HepG2 (cell line): ENCODE measurements around the gene HSD3B7. TPM values are rescaled to one million over a fixed set of nuclear protein-coding genes. Genes with fewer than 3 reads are reported as not detected.

Source experiments
- ERF ChIP-seq: IDR thresholded peaks from 2 replicates; pipeline ENCODE4 v1.6.1; 2018; ENCODE audit warnings: missing biosample characterization, missing genetic modification reagents
- FIP1L1 ChIP-seq: fragments of 200-400 bp; formaldehyde crosslinking; IDR thresholded peaks from 2 replicates; pipeline ENCODE4 v1.6.1; 2018; ENCODE audit warnings: low read depth, mild to moderate bottlenecking, low read length, moderate library complexity, borderline replicate concordance; ENCODE audit not compliant: insufficient read depth
- IKZF4 ChIP-seq: sonication (generic); formaldehyde crosslinking; IDR thresholded peaks from 2 replicates; pipeline ENCODE4 v1.5.1; 2020; ENCODE audit warnings: borderline replicate concordance, mild to moderate bottlenecking, low read depth, missing genetic modification reagents; ENCODE audit errors: not compliant biosample characterization
- MED1 ChIP-seq: sonication (generic); formaldehyde crosslinking; IDR thresholded peaks from 2 replicates; pipeline ENCODE4 v1.4.0; 2020; ENCODE audit warnings: missing genetic modification reagents
- NCOA2 ChIP-seq: sonication (generic); formaldehyde crosslinking; IDR thresholded peaks from 2 replicates; pipeline ENCODE4 v1.8.0; 2022; ENCODE audit warnings: inconsistent platforms
- NR2F6 ChIP-seq, 2 experiments: IDR thresholded peaks; 2 replicates each; pipeline ENCODE4 v1.6.1; 2016; ENCODE audit warnings: antibody characterized with exemption in 1 of 2, mild to moderate bottlenecking in 1 of 2
- PBX3 ChIP-seq: sonication (generic); formaldehyde crosslinking; IDR thresholded peaks from 2 replicates; pipeline ENCODE4 v1.8.1; 2023; ENCODE audit warnings: missing genetic modification reagents, inconsistent platforms, borderline replicate concordance
- POGZ ChIP-seq: sonication (generic); formaldehyde crosslinking; IDR thresholded peaks from 2 replicates; pipeline ENCODE4 v1.4.0; 2020; ENCODE audit warnings: mild to moderate bottlenecking, missing genetic modification reagents
- SALL1 ChIP-seq: sonication (generic); formaldehyde crosslinking; IDR thresholded peaks from 2 replicates; pipeline ENCODE4 v1.8.0; 2022; ENCODE audit warnings: mild to moderate bottlenecking, missing genetic modification reagents
- SMARCC2 ChIP-seq: fragments of 450-650 bp; IDR thresholded peaks from 2 replicates; pipeline ENCODE4 v1.6.1; 2017; ENCODE audit warnings: antibody characterized with exemption, mild to moderate bottlenecking
- TCF12 ChIP-seq, 2 experiments: fragments of 450-650 bp in 1 of 2; sonication (generic) in 1 of 2; formaldehyde crosslinking in 1 of 2; IDR thresholded peaks; 2 replicates each; pipeline versions ENCODE4 v1.6.1 to v1.8.0; 2017 to 2022; ENCODE audit warnings: antibody characterized with exemption in 1 of 2, mild to moderate bottlenecking in 1 of 2, missing genetic modification reagents in 1 of 2, moderate library complexity in 1 of 2
- TCF7L2 ChIP-seq: IDR thresholded peaks from 2 replicates; pipeline ENCODE4 v1.6.1; 2011; ENCODE audit warnings: mild to moderate bottlenecking, low read depth, low read length, moderate library complexity
- ZFP82 ChIP-seq: sonication (generic); formaldehyde crosslinking; IDR thresholded peaks from 2 replicates; pipeline ENCODE4 v1.5.1; 2020; ENCODE audit warnings: mild to moderate bottlenecking, missing genetic modification reagents, borderline replicate concordance
- ZFP91 ChIP-seq: sonication (generic); formaldehyde crosslinking; IDR thresholded peaks from 2 replicates; pipeline ENCODE4 v1.9.0; 2022; ENCODE audit warnings: missing genetic modification reagents, mild to moderate bottlenecking, borderline replicate concordance
- ZNF12 ChIP-seq: sonication (generic); formaldehyde crosslinking; IDR thresholded peaks from 2 replicates; pipeline ENCODE4 v1.5.0; 2020; ENCODE audit warnings: missing genetic modification reagents
- ZNF121 ChIP-seq: sonication (generic); formaldehyde crosslinking; IDR thresholded peaks from 2 replicates; pipeline ENCODE4 v1.5.0; 2020; ENCODE audit warnings: mild to moderate bottlenecking, missing genetic modification reagents
- ZNF550 ChIP-seq: sonication (generic); formaldehyde crosslinking; IDR thresholded peaks from 2 replicates; pipeline ENCODE4 v1.4.0; 2020; ENCODE audit warnings: mild to moderate bottlenecking, missing genetic modification reagents, borderline replicate concordance
- ZNF614 ChIP-seq: IDR thresholded peaks from 2 replicates; pipeline ENCODE4 v1.6.1; 2018; ENCODE audit warnings: missing biosample characterization, missing genetic modification reagents, inconsistent platforms, borderline replicate concordance
- ZNF737 ChIP-seq: sonication (generic); formaldehyde crosslinking; IDR thresholded peaks from 2 replicates; pipeline ENCODE4 v1.5.0; 2020; ENCODE audit warnings: missing genetic modification reagents, mild to moderate bottlenecking, borderline replicate concordance
- ZNF788 ChIP-seq: sonication (generic); formaldehyde crosslinking; IDR thresholded peaks from 2 replicates; pipeline ENCODE4 v1.5.0; 2020; ENCODE audit warnings: mild to moderate bottlenecking, missing genetic modification reagents, borderline replicate concordance
- ZNF83 ChIP-seq: sonication (generic); formaldehyde crosslinking; IDR thresholded peaks from 2 replicates; pipeline ENCODE4 v1.4.0; 2020; ENCODE audit warnings: missing genetic modification reagents, mild to moderate bottlenecking, borderline replicate concordance
- ZSCAN12 ChIP-seq: sonication (generic); formaldehyde crosslinking; IDR thresholded peaks from 2 replicates; pipeline ENCODE4 v1.9.0; 2021; ENCODE audit warnings: mild to moderate bottlenecking, missing genetic modification reagents
- polyA plus RNA-seq, 8 experiments: library from polyadenylated mRNA; depleted of rRNA in 3 of 8; stranded (reverse) in 7 of 8; unstranded in 1 of 8; fragments of >200 nt; fragmentation: Illumina TruSeq in 4 of 8; extraction: Trizol in 4 of 8; gene quantifications; 2 replicates each; pipeline versions ENCODE4 v1.2.1 to v1.2.3, GENCODE V29; 2011 to 2016; ENCODE audit warnings: low read depth in 4 of 8, missing spikeins in 1 of 8, mixed read lengths in 1 of 8; ENCODE audit not compliant: insufficient read depth in 1 of 8
- total RNA-seq, 5 experiments: library from RNA; depleted of rRNA; stranded (reverse); fragments of >200 nt; fragmentation: Illumina TruSeq; extraction: Trizol; gene quantifications; 2 replicates each; pipeline ENCODE4 v1.2.3, GENCODE V29; 2016; ENCODE audit warnings: low read depth in 1 of 5

HSD3B7 gene
- total and polyA plus RNA-seq, 2 of the 13 experiments (the other 11 are each of a cell fraction or from before 2014, with no cell fraction given), result 32.9 to 69.7 TPM

DNA sequence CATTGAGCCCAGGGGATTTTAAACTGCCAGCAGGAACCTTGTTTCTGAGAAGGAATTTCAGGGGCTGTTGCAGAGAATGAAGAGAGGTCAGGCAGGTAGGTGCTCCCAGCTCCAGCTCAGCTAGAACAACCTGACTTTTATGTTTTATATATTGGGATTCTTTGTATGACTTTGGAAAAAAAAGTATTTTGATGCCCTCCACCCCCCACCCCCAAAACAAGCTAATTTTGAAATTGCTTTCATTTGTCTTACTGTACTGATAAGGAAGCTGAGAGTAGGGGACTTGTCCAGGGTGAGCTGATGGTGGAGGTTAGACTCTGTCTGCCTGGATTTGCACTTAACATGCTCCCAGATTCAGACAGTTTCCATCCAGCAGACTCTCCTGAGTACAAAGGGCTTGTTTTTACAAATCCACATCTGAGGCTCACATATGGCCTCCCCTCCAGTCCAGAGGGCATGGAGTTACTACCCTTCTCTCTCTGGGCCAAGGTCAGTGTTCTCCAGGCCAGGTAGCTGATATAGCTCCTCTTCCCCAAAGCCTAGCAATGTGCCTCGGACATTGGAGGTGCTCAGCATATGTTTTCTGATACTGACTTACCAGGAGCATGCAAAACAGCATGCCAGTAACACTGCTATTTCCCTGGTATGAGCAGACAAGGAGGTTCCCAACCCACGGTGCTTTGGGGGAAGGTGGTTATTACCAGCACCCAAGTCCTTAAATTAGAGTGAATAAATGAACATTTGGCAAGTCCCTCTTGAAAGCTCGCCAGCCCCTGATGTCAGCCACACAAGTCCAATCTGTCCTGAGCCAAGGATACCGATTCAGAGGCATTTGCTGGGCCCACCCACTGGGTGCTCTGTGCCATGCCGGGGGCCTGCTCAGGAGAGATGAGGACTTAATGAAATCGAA, 14.1 kb downstream of the HSD3B7 start (continued):
- peak; percentile 42 for TF ChIP-seq ZFP82 (CRISPR knock-in tag)
- TF ChIP-seq SMARCC2, result no peak
- TF ChIP-seq MED1 (CRISPR knock-in tag), result peak; percentile 78; the same call in 1 of the 2 replicates
- TF ChIP-seq ZSCAN12 (CRISPR knock-in tag), result no peak
- TF ChIP-seq ZNF614 (CRISPR knock-in tag), result peak; percentile 34; the same call in 1 of the 2 replicates
- no peak; the same call in 1 of the 2 replicates for TF ChIP-seq TCF7L2
- peak; percentile 71 for TF ChIP-seq NR2F6 (IDR thresholded peaks at IDR 0.05)
- peak; percentile 86 for TF ChIP-seq NR2F6 (CRISPR knock-in tag; IDR thresholded peaks at IDR 0.05)
- peak; percentile 87 for TF ChIP-seq ZNF12 (CRISPR knock-in tag)
- TF ChIP-seq TCF12 (IDR thresholded peaks at IDR 0.05), result no peak
- TF ChIP-seq TCF12 (CRISPR knock-in tag; IDR thresholded peaks at IDR 0.05), result peak; percentile 82; the same call in 1 of the 2 replicates
- peak; percentile 92; the same call in 1 of the 2 replicates for TF ChIP-seq ZNF737 (CRISPR knock-in tag)
- no peak; the same call in 1 of the 2 replicates for TF ChIP-seq ZNF550 (CRISPR knock-in tag)
- no peak for TF ChIP-seq ZNF121
- TF ChIP-seq SALL1, result peak; percentile 82
- TF ChIP-seq POGZ (CRISPR knock-in tag), result 0 out of 2 replicates have a peak, but pooled peaks have one; percentile 65
- TF ChIP-seq PBX3 (CRISPR knock-in tag), result no peak
- TF ChIP-seq FIP1L1, result no peak
- 0 out of 2 replicates have a peak, but pooled peaks have one; percentile 19 for TF ChIP-seq ZNF83 (CRISPR knock-in tag)
- TF ChIP-seq ZFP91 (CRISPR knock-in tag), result peak; percentile 30; the same call in 1 of the 2 replicates
- peak; percentile 66 for TF ChIP-seq NCOA2 (CRISPR knock-in tag)
- TF ChIP-seq IKZF4 (CRISPR knock-in tag), result peak; percentile 52
- TF ChIP-seq ERF (CRISPR knock-in tag), result peak; percentile 18; the same call in 1 of the 2 replicates
- TF ChIP-seq ZNF788 (CRISPR knock-in tag), result peak; percentile 78; the same call in 1 of the 2 replicates
